H1 (cell line): Measurements from ENCODE around the gene SH3GL1. TPM values are rescaled to one million over a fixed set of nuclear protein-coding genes. Genes with fewer than 3 reads are reported as not detected.

ENCODE experiments used
- ATF2 ChIP-seq: IDR thresholded peaks from 2 replicates; pipeline ENCODE4 v1.6.1; 2012; ENCODE audit warnings: low read length, inconsistent platforms
- CTCF ChIP-seq, 3 experiments: IDR thresholded peaks; 1 replicate in 2 of 3; 2 replicates in 1 of 3; pipeline versions ENCODE4 v1.5.1 to v1.6.1; 2011; ENCODE audit warnings: low read length in 3 of 3, mild to moderate bottlenecking in 3 of 3, inconsistent platforms in 2 of 3, low read depth in 1 of 3, moderate library complexity in 1 of 3; ENCODE audit not compliant: insufficient read depth in 1 of 3; ENCODE audit errors: control extremely low read depth in 1 of 3
- GTF2F1 ChIP-seq: IDR thresholded peaks from 2 replicates; pipeline ENCODE4 v1.6.1; 2012; ENCODE audit warnings: low read depth, low read length, improper control_type of control experiment, borderline replicate concordance
- POLR2AphosphoS5 ChIP-seq: IDR thresholded peaks from 2 replicates; pipeline ENCODE4 v1.6.1; 2011; ENCODE audit warnings: low read depth, low read length
- RNF2 ChIP-seq: fragments of 200-900, 300-1000 bp; sonication (generic); IDR thresholded peaks from 2 replicates; pipeline ENCODE4 v1.7.1; 2016; ENCODE audit warnings: borderline replicate concordance, low read depth, mild to moderate bottlenecking, antibody characterized with exemption, low read length; ENCODE audit not compliant: poor library complexity, severe bottlenecking; ENCODE audit errors: missing control alignments
- SRF ChIP-seq: IDR thresholded peaks from 2 replicates; pipeline ENCODE4 v1.6.1; 2011; ENCODE audit warnings: mild to moderate bottlenecking, low read depth, low read length, moderate library complexity
- polyA plus RNA-seq, 7 experiments: library from polyadenylated mRNA; depleted of rRNA in 3 of 7; stranded (reverse) in 5 of 7; unstranded in 2 of 7; fragments of >200 nt in 5 of 7; fragments of 200-250 nt in 2 of 7; gene quantifications; 1 replicate in 5 of 7; 2 replicates in 1 of 7; 4 replicates in 1 of 7; pipeline versions ENCODE4 v1.2.1 to v1.2.3, GENCODE V29; 2011 to 2013; ENCODE audit warnings: missing spikeins in 2 of 7, mixed read lengths in 2 of 7
- total RNA-seq: library from RNA; stranded (reverse); fragmentation: NEBNext Ultra II Directional; extraction: Animal tissue kit (Norgen Biotek cat#: 25700); gene quantifications from 2 replicates; pipeline ENCODE4 v1.2.1, GENCODE V29; 2021

The SH3GL1 gene
- total and polyA plus RNA-seq, 2 of the 8 experiments (the other 6 are each of a cell fraction or from before 2014, with no cell fraction given), result 81.5 to 102 TPM

DNA sequence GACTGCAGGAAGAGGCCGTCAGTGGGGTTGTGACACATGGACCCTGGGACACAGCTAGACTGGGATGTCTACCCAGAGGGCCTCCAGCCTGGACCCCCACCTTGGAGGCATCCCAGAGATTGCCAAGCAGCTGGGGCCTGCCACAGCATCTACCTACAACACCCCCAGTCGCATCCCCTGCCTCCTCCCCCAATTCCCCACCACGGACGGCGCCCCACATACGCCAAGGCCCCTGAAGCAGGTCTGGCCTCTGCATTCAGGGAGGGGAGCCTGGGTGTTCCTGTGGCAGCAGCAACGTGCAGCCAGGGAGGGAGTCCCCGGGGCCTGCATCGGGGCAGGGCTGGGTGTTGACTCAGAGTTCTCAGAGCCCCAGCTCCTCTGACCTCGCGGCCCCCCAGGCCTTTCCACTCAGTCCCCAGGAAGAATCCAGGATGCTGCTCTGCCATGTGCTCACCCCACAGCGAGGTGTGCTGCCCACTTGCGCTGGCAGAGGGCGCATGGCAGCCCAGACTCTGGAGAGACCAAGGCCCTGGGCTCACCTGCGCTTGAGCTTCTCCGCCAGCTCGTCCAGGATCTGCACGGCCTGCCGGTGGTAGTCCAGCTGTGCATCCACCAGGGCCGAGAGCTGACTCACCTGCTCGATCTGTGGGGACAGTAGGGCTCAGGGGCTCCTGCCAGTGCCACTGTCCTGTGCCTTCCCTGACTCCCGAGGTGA, 37.4 kb downstream of the SH3GL1 start (continued):
- TF ChIP-seq GTF2F1, result no peak
- peak; percentile 60 to 77 (median 67) for TF ChIP-seq CTCF (IDR thresholded peaks at IDR 0.05; ENCODE audit: control extremely low read depth in 1 of 3, insufficient read depth in 1 of 3, low read depth in 1 of 3, low read length in 3 of 3)
- TF ChIP-seq ATF2, result no peak
- TF ChIP-seq SRF, result no peak
- TF ChIP-seq RNF2, result no peak
- TF ChIP-seq POLR2AphosphoS5, result 0 out of 2 replicates have a peak, but pooled peaks have one; percentile 70
